Esophagus squamous epithelium (tissue), 5 donors: Measurements from ENCODE around the gene ARAP3. TPM values are rescaled to one million over a fixed set of nuclear protein-coding genes. Genes with fewer than 3 reads are reported as not detected.

Experiments
- DNase-seq: peaks from one replicate; lab custom pipeline; 2025; lab: John Stamatoyannopoulos, UW
- H3K27ac ChIP-seq, 4 donors: fragments of 200-600 bp; sonication (generic); one replicate each; pipeline ENCODE4 v1.5.1; 2016 to 2019; ENCODE audit warnings: mild to moderate bottlenecking in 1 of 4
- H3K27me3 ChIP-seq, 4 donors: fragments of 200-600 bp; sonication (generic); 1 replicate in 3 of 4; 2 replicates in 1 of 4; pipeline versions ENCODE4 v1.5.1 to v1.6.0; 2017 to 2021; ENCODE audit warnings: antibody characterized with exemption in 1 of 4
- H3K36me3 ChIP-seq, 3 donors: fragments of 200-600 bp; sonication (generic); one replicate each; pipeline ENCODE4 v1.5.1; 2016 to 2019
- H3K4me1 ChIP-seq, 3 donors: fragments of 200-600 bp; sonication (generic); one replicate each; pipeline ENCODE4 v1.5.1; 2017 to 2019
- H3K4me3 ChIP-seq, 4 donors: fragments of 200-600 bp; sonication (generic); 1 replicate in 3 of 4; 2 replicates in 1 of 4; pipeline ENCODE4 v1.5.1; 2016 to 2019; ENCODE audit warnings: mild to moderate bottlenecking in 2 of 4, moderate library complexity in 1 of 4
- H3K9me3 ChIP-seq, 3 donors: fragments of 200-600 bp; sonication (generic); one replicate each; pipeline ENCODE4 v1.5.1; 2016 to 2019
- CTCF ChIP-seq, 6 experiments: fragments of 450-650 bp in 4 of 6; fragments of 200-600 bp in 2 of 6; sonication (generic) in 2 of 6; IDR thresholded peaks; one replicate each; pipeline ENCODE4 v1.5.1; 2016 to 2019; ENCODE audit warnings: antibody characterized with exemption in 6 of 6, mild to moderate bottlenecking in 4 of 6, moderate library complexity in 4 of 6
- POLR2A ChIP-seq, 4 donors: fragments of 450-650 bp; IDR thresholded peaks; one replicate each; pipeline ENCODE4 v1.6.1; 2017; ENCODE audit warnings: antibody characterized with exemption in 4 of 4, mild to moderate bottlenecking in 4 of 4, moderate library complexity in 3 of 4
- WGBS, 2 donors: methylation state at CpG; one replicate each; pipeline ENCODE4 v1.1.5; 2018; 5-methylcytosine and 5-hydroxymethylcytosine counted together
- intact Hi-C: fragments of 100-400 bp; cut with DNase I; formaldehyde crosslinking; loops from one replicate; pipeline ENCODE4 v1.15.0; 2022
- total RNA-seq, 4 donors: library from RNA; depleted of rRNA; stranded (reverse); fragments of >200 nt; gene quantifications; one replicate each; pipeline ENCODE4 v1.1.0, GENCODE V29; 2016
- donor health status: DM: yes; HTN: yes; CAD: no.

Gene ARAP3
- total RNA-seq, 4 donors from 2014 or later: 1.1 to 5.9 (median 2.4) TPM

DNA sequence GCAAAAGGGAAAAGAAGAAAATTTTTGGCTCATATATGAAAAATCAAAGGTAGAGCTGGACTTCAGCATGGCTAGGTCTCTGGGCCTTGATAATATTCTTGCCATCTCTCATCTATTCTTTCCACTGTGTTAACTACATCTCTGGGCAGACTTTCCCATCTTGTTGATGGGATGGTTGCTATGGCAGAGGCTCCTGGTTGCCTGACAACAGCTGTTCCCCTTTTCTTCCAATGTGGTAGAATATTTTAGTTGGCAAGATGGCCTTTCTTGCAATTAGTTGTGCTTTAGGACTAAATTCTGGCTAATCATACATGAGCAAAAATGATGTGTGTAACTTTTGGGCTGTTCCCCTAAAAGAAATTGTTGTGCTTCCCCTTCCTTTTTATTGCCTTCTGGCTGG is 40.2 kb upstream of the ARAP3 start:
- Histone ChIP-seq H3K9me3 (no peaks in the 10 kb centered on the region), H3K27me3 (peaks cover 0 to 6% (median 0%) of the 10 kb centered on the region in 4 donors), H3K27ac (no peak overlapping the region), H3K4me1 (no peaks in the 10 kb centered on the region), H3K4me3 (no peak overlapping the region), H3K36me3 (no peaks in the 10 kb centered on the region)
- TF ChIP-seq CTCF (IDR thresholded peaks at IDR 0.05): no peak
- no peak for TF ChIP-seq POLR2A (IDR thresholded peaks at IDR 0.05)
- intact Hi-C loops: no loop called here
- DNase-seq: no peak

- Histone ChIP-seq H3K27me3 (peaks cover 0 to 10% (median 0%) of the 10 kb centered on the region in 4 donors), H3K4me1 (peaks cover 7 to 34% (median 9%) of the 10 kb centered on the region in 3 donors), H3K27ac (no peak overlapping the region), H3K4me3 (no peak overlapping the region), H3K36me3 (no peaks in the 10 kb centered on the region), H3K9me3 (no peaks in the 10 kb centered on the region)
- intact Hi-C loops: no loop called here
- no peak for DNase-seq
- no peak for TF ChIP-seq POLR2A (IDR thresholded peaks at IDR 0.05)
- TF ChIP-seq CTCF (IDR thresholded peaks at IDR 0.05): no peak
- WGBS, 2 donors: 46 to 56% methylated on average over 2 to 3 of the region's 3 CpGs
Measured at GRCh38 chr5:141717043-141717442, 35.0 kb upstream of the ARAP3 start.

- Histone ChIP-seq H3K9me3 (no peaks in the 10 kb centered on the region), H3K27ac (no peak overlapping the region), H3K4me1 (peaks cover 7 to 34% (median 9%) of the 10 kb centered on the region in 3 donors), H3K36me3 (no peaks in the 10 kb centered on the region), H3K4me3 (no peak overlapping the region), H3K27me3 (peaks cover 0 to 10% (median 0%) of the 10 kb centered on the region in 4 donors)
- intact Hi-C loops: no loop called here
- 72 to 89% methylated on average over 3 of the region's 3 CpGs for WGBS, 2 donors
- TF ChIP-seq POLR2A (IDR thresholded peaks at IDR 0.05) (no peak), CTCF (IDR thresholded peaks at IDR 0.05) (no peak)
- DNase-seq: no peak
Measured at GRCh38 chr5:141716468-141716867, 34.4 kb upstream of the ARAP3 start.

- H3K4me1 ChIP-seq: peaks cover 7 to 34% (median 9%) of the 10 kb centered on the region in 3 donors
- no peaks in the 10 kb centered on the region for H3K36me3 ChIP-seq
- TF ChIP-seq POLR2A (IDR thresholded peaks at IDR 0.05): no peak
- WGBS, 2 donors: 3 to 17% methylated on average over 1 to 3 of the region's 3 CpGs
- H3K4me3 ChIP-seq: no peak overlapping the region
- intact Hi-C loops: no loop called here
- DNase-seq: no peak
- H3K9me3 ChIP-seq: no peaks in the 10 kb centered on the region
- peaks cover 0 to 12% (median 0%) of the 10 kb centered on the region in 4 donors for H3K27me3 ChIP-seq
- H3K27ac ChIP-seq: no peak overlapping the region
Measured at GRCh38 chr5:141716009-141716408, 34.0 kb upstream of the ARAP3 start.

DNA sequence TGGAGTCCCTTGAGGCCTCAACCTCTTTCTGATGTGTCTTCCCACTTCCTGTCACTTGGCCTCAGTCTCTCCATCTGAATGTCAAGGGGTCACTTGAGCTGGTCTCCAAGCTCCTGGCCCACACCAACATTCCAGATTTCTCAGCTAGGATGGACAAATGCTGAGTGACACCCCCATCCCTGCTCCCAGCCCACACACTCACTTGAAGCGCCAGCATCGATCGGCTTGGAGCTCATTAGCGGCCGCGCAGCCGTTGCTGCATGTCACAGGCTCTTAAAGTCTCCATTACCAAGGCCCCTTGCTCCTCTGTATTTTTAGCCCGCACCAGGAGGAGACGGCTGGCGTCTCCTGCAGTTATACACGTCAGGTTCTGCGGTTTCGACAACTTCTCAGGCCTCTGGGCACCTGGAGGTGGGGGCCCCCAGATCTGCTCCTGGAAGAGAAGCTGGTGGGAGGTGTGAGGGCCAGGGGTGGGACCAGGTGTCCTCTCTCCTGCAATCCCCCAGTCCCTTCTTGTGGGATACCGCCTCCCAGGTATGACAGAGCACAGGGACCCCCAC is 33.4 kb upstream of the ARAP3 start:
- Histone ChIP-seq H3K27ac (no peak overlapping the region), H3K36me3 (no peaks in the 10 kb centered on the region), H3K27me3 (peaks cover 0 to 18% (median 0%) of the 10 kb centered on the region in 4 donors), H3K9me3 (no peaks in the 10 kb centered on the region), H3K4me1 (peaks cover 7 to 34% (median 9%) of the 10 kb centered on the region in 3 donors), H3K4me3 (no peak overlapping the region)
- no peak for DNase-seq
- WGBS, 2 donors: 72 to 97% methylated on average over 7 to 11 of the region's 14 CpGs
- intact Hi-C loops: no loop called here
- no peak for TF ChIP-seq CTCF (IDR thresholded peaks at IDR 0.05)
- TF ChIP-seq POLR2A (IDR thresholded peaks at IDR 0.05): no peak
